Right kidney (tissue), 1 donor: ENCODE data around the gene SPINT2.
"Not testable (repeated sequence)": the region's sequence is repeated elsewhere in the genome, so short reads cannot be mapped to it uniquely, and the experiment has no call there.

ENCODE experiments used
- DNase-seq: peaks from one replicate; pipeline ENCODE4 v3.0.0-alpha.2; 2016

Gene SPINT2

GRCh38 chr19:38233740-38234251 lies 30.6 kb upstream of the SPINT2 start:
- no peak for DNase-seq

- no peak for DNase-seq
Observed at GRCh38 chr19:38234615-38235014, 29.8 kb upstream of the SPINT2 start.

GRCh38 chr19:38239816-38240215 lies 24.6 kb upstream of the SPINT2 start:
- no peak for DNase-seq

- DNase-seq, result no peak
Observed at GRCh38 chr19:38243279-38243673, 21.1 kb upstream of the SPINT2 start.

GRCh38 chr19:38245826-38246498 lies 18.4 kb upstream of the SPINT2 start:
- no peak for DNase-seq

GRCh38 chr19:38247126-38247525 lies 17.2 kb upstream of the SPINT2 start:
- DNase-seq, result no peak

GRCh38 chr19:38247734-38248268 lies 16.6 kb upstream of the SPINT2 start:
- DNase-seq, result no peak

GRCh38 chr19:38248421-38248820 lies 16.0 kb upstream of the SPINT2 start:
- DNase-seq, result no peak

GRCh38 chr19:38250428-38250820 lies 13.9 kb upstream of the SPINT2 start:
- DNase-seq, result no peak

GRCh38 chr19:38250821-38251563 lies 13.4 kb upstream of the SPINT2 start:
- DNase-seq, result peak; percentile 67

- no peak for DNase-seq
Observed at GRCh38 chr19:38251564-38252051, 12.8 kb upstream of the SPINT2 start.

GRCh38 chr19:38252385-38252784 lies 12.0 kb upstream of the SPINT2 start:
- no peak for DNase-seq

- DNase-seq, result peak; percentile 53
Observed at GRCh38 chr19:38252941-38253691, 11.3 kb upstream of the SPINT2 start.

GRCh38 chr19:38253788-38254187 lies 10.6 kb upstream of the SPINT2 start:
- DNase-seq, result no peak

- DNase-seq, result peak; percentile 68
Observed at GRCh38 chr19:38255383-38256014, 8.9 kb upstream of the SPINT2 start.

- DNase-seq, result not testable (repeated sequence)
Observed at GRCh38 chr19:38261942-38262341, 2.4 kb upstream of the SPINT2 start.

GRCh38 chr19:38262585-38263268 lies 1.6 kb upstream of the SPINT2 start:
- no peak for DNase-seq

GRCh38 chr19:38263689-38264485 lies 486 bp upstream of the SPINT2 start:
- no peak for DNase-seq

GRCh38 chr19:38265213-38265861 lies 964 bp downstream of the SPINT2 start:
- peak; percentile 58 for DNase-seq

- peak; percentile 56 for DNase-seq
Observed at GRCh38 chr19:38265921-38266429, 1.6 kb downstream of the SPINT2 start.
